HG03342 (cell line): ENCODE data around the gene EFCAB6.

Source experiments
- ATAC-seq: cut with Tn5 transposase; IDR thresholded peaks from one replicate; pipeline ENCODE4 v1.9.1; 2021; ENCODE audit warnings: mild to moderate bottlenecking, moderate library complexity; ENCODE audit not compliant: unreplicated experiment

The EFCAB6 gene

DNA sequence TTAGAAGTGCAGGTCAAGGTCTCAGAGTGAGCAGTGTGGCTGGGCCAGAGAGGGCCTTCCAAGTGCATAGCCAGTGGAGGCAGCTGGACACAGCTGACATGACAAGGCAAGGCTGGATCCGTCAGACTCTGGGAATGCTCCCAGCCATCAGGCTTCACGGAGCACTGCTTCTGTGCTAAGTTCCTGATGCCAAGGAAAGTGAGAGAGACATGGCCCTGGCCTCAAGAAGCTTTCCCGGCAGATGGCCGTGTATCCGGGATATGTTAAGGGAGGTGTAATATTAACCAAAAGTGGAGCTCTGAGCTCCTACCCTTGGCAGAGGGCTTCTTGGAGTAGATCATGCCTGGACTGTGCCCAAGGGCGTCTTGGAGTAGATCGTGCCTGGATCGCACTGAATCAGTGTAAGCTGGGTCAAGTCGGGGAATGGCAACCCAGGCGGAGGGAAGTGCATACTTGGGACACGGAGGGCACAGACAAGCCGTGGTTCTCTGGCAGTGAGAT is 7.4 kb upstream of the EFCAB6 start:
- no peak for ATAC-seq

DNA sequence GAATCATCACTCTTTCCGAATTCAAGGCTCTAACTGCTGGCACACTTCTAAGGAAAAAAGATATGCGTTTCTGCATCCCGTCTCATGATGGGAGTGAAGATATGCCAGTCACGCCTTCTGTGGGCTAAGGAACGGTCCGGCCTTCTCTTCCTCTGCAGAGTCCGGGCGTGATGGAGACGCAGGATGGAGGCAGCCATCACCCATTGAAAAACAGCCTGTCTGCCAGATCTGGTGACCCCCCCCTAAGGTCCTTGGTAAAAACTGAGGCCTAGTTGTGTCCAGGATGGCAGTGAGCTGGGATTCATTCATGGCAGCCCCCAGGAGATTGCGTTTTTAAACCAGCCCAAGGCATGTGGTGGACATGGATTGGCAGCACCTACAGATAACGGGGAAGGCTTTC is 6.9 kb upstream of the EFCAB6 start:
- no peak for ATAC-seq

DNA sequence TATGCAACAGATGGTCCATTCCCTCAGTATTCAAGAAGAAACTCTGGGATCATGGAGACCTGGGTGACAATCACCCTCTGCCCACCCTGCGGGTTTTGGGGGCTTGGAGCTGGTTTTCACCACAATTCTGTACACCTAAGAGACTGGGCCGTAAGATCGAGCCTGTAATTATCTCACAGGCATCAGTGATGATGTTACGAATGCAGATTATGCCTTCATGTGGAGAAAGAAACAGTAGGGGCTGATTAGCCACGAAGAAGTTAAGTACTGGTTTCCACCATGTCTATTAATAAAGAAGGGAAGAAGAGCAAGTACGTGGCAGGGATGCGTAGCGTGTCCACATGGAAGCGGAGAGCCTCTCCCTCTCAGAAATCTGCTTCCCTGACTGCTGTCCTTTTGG is 5.3 kb upstream of the EFCAB6 start:
- no peak for ATAC-seq

DNA sequence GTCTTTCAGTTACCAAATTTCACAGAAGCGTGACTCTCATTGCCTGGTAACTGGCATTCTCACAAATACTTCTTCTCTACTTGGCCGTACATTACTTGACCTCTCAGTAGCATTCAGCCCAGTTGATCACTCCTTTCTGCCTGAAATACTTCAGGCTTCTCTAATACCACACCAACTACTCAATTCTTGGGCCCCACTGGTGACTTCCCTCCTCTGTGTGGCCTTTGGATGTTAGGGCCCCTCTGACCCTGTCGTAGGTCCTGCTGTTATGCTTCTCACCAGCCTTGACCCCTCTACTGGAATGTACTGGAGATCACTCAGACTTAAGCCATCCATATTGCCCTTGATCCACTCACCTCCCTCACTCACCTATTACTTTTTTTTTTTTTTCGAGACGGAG is 2.2 kb upstream of the EFCAB6 start:
- ATAC-seq, result no peak

DNA sequence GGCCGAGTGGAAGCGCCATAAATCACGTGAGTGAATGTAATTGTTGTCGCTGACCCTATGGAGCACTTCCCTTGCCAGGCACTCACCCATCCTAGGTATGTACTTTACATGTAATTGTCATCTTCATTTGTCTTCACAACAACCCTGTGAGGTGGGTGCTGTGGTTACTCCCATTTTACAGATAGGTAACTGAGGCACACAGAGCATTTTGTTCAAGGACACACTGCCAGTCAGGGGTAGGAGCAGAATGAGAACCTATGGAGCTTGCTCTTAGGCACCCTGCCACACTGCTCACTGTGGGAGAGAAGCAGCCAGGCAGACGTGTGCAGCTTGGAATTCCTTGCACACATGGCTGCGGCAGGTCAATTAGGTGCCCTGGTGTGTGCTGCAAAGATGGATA is 785 bp upstream of the EFCAB6 start:
- no peak for ATAC-seq

DNA sequence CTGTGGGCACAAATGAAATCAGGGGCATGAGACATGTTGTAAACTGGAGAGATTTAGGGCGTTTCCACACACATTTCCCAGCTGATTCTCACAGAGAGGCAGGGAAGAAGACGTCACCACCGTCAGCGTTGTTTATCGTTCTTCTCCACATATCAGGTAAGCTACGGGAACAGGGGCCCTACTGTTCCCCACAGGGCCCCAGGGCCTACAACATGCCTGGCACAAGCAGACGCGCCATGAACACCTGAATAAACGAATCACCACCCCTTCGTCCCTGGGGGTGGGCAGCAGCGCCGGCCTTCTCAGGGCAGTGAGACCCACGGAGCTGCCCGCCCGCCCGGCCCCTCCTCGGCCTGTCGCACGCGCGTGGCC is 342 bp downstream of the EFCAB6 start:
- peak; percentile 21 for ATAC-seq

DNA sequence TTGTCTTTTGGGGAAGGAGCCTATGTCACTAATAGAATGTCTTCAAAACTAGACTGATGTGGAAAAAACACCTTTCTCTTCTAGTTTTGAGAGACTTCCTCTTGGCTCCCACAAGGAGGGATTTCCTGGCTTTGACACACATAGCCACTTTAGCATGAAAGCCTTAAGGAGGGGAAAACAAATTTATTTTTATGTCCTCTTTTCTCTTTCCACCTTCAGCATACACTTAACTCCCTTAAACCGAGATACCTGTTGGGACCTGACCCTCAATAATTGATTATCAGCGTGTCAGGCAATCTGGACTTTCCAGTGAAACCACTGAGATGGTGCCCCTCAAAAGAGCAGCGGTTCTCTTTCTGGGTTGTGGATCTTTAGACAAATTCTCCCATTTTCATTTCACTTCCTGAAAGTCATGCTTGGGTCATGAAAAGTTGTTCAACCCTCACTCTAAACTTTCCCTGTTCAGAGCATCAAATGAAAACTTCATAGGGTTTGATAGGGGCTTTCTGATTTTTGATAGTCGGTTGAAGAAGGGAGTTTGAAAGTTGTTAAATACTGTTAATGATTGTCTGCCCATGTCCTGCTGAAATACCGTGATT is 9.1 kb downstream of the EFCAB6 start:
- no peak for ATAC-seq

DNA sequence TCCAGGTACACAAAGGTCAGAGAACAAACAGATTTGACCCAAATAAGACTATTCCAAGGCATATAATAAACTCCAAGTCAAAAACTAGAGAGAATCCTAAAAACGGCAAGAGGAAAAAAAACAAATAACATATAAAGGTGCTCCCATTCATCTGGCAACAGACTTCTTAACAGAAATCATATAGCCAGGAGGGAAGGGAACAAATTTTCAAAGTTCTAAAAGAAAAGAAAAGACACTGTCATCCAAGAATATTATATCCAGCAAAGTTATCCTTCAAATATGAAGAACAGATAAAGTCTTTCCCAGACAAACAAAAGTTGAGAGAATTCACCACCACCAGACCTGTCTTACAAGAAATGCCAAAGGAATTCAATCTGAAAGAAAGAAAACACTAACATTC is 11.1 kb downstream of the EFCAB6 start:
- no peak for ATAC-seq

DNA sequence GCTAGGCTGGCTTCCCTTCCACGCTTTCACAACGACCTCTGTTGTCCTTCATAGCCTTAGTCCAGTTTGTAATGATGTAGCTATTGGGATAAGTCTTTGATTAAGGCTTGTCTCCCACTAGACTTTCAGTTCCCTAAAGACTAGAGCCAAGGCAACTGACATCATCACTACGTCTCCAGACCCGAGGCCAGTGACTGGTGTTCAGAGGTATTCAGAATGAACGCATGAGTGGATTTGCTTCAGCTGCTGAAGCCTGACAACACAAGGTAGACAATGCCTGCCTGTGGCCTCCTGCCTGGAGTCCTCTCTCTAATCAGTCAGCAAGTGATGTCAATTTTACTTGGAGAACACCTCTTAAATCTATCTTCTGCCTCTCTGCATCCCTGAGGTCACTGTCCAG is 13.6 kb downstream of the EFCAB6 start:
- peak; percentile 81 for ATAC-seq

DNA sequence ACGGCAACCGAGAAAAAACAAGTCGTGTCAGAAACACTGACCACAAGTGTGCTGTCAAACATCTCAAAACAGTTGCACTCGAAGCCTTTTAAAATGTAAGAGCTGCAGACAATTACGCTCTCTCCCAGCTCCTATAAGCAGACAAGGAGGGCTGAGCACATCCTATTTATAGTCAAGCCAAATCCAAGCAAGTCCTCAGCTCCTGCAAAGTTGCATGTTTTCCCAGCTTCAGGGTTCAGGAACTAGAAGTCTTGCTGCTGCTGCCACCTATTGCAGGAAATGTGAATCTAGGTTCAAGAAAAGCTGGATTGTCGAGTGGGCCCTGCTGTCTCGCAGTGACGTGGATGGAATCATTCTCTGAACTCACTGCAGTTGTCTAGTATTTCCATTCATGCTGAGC is 15.5 kb downstream of the EFCAB6 start:
- no peak for ATAC-seq

DNA sequence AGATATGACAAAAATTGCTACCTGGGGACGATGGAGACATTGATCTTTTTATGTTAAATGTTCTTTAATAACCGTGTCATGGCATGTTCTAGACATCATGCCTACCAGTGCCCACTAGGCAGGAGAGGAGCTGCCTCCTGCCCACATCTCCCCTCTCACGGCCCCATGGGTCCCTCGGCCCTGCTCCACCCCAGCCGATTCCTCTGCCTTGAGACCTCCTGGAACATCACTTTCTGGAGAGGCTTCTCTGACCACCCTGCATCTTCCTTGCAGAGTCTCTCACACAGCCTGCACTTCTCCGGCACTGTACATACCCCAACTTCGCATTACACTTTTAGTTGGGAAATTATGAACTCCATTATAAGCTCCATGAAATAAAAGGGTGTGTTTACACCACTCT is 16.8 kb downstream of the EFCAB6 start:
- no peak for ATAC-seq

DNA sequence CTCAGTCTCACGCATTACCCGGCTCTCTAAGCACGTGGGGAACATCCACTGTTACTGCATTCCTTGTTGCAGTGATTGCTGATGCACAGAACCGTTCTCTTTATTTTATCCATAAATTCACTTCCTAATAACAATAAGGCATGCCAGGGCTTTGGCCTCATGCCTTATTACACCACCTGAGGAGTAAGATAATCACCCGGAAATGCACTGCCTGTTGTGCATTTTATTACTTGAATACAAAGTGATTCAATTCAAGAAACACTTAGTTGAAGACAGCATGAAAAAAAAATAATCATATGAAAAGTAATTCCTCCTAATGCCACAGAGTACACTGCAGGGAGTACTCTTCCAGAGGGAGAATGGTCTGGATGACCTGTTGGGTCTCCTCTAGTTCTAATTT is 19.2 kb downstream of the EFCAB6 start:
- ATAC-seq, result no peak

DNA sequence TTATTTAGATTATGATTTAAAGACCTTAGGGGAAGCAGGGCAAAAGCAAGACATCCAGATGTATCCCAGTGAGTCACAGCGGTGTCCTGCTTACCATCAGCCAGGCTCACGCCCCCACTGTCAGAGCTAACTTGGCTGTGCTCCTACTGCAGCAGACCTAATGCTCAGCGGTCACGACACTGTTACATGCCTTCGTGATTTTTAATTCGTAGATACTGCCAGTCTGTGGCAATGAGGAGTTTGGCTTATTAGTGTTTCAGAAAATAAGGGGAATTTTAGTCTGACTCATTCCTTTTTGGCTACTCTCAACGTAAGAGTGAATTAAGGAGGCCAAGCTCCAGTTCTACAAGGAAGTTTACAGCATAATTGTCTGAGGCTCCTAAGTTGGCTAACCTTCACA is 22.7 kb downstream of the EFCAB6 start:
- ATAC-seq, result no peak

DNA sequence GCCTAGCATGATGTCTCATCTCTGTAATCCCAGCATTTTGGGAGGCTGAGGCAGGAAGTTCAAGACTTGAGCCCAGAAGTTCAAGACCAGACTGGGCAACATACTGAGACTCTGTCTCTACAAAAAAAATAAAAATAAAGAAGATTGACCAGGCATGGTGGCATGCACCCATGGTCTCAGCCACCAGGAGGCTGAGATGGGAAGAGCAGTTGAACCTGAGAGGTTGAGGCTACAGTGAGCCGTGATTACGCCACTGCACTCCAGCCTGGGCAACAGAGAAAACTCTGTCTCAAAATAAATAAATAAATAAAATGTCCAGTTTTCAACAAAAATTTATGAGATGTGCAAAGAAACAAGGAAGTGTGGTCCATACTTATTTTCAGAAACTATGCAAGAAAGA is 28.3 kb downstream of the EFCAB6 start:
- no peak for ATAC-seq

DNA sequence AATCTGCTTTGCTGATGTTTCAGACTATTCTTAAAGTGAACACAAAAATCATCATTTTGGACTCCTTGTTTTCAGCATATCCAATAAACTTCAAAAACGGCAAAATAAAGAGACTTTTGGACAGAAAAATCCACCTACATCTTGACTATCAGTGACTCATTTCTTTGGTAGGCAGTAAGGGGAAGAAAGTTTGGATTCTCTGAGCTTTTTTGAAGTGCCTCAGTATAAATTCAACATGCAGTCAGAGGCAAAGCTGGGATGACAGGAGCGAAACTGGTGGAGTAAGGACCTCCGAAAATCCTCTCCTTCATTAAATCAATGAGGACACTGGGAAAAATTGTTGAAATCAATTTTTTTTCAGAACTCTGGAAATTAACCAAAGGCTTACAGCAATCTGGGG is 29.7 kb downstream of the EFCAB6 start:
- no peak for ATAC-seq

DNA sequence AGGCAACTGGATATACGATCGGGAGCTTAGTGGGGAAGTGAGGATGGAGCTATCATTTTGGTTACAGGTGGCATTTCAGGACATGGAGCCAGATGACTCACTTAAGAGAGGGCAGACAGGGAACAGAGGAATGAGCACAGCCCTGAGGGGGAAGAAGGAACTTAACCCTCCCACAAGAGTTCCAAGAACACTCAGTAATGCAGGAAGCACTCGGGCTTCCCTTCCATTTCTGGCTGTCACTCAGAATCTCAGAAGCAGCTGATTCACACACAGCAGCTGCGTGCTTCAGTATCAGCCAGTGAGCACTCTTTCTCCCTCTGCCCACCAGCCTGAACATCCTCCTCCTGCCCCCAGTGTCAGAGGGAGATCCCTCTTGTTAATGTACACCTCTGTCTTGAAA is 34.8 kb downstream of the EFCAB6 start:
- ATAC-seq, result no peak

DNA sequence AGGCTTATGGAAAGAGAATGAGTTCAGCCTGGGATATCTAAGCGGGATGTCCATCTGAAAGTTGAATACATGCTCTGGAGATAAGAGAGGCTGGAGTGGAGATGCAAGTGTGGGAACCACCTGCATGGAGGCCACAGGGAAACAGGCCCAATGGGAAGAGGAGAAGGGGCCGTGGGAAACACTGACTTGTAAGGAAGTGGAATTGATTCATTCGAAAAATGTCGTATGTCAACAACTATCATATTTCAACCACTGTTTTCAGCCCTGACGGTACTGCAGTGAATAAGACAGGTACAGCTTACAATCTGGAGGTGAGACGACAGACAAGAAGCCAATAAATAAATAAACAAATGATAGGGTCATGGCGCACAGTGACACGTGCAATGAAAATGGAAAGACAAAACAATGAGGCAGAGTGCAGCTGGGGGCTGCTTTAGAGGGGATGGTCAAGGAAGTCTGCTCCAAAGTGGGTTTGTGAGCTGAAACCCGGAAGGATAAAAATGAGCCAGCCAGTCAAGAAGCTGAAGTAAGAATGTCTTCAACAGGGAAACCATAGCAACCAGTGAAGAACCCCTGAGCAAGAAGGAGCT is 35.9 kb downstream of the EFCAB6 start:
- ATAC-seq, result no peak

DNA sequence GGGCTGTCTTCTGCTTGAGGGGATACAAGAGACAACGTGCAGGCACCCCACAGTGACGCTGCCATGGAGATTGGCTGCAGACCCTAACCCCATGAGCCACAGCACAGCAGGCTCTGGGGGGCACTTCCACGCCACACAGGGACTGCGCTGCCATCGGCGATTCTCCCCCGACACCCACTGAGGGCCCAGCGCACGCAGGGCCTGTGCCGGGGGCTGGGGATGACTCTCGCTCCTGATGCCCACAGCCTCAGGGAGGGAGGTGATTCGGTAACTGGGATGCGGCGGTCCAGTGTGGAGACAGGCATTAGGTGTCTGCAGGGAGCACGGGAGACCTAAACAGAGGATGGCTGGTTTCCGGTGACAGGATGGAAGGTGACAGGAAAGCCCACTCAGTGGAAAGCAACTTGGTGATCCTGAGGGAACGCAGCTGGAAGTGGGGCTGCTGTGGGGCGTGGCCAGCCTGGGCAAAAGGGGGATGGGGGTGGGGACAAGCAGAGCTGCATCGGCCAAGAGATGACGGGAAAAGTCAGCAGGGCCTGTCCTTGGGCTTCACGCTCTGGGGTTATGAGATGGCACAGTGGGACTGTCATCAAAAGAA is 37.7 kb downstream of the EFCAB6 start:
- no peak for ATAC-seq

DNA sequence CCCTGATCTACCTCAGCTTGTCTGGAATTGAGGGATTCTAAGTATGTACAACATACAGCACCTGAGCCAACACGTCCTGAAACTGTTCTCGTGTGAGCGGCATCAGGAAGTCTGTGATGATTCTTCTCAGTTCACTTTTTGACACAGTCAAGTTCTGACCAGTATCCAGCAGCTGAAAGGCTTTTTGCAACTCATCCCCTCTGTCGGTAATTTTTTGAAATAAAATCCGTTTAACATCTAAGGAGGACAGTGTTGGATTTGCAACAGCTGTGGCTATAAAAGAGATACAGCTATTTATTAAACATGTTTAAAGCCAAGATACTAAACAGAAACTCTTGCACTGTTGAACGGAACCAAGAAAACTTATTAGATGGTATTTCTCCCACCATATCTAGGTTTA is 39.3 kb downstream of the EFCAB6 start:
- ATAC-seq, result no peak

DNA sequence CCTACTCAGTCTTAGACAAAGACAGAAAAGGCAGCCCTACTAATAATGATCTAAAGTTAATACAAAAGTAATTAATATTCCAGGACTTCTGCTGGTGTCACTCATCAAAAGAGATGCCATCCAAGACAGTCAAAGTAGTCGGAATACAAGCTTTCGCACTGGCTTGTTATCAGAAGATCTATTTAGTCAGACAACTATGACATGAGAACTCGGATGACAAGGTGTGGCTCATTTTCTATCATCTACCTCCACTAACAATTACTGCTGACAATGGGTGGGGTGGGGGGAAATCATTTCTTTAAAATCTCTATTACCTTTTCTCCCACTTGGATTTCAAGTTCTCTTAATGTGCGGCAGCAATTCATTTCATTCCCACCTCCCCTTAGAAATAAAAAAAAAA is 56.7 kb downstream of the EFCAB6 start:
- no peak for ATAC-seq

DNA sequence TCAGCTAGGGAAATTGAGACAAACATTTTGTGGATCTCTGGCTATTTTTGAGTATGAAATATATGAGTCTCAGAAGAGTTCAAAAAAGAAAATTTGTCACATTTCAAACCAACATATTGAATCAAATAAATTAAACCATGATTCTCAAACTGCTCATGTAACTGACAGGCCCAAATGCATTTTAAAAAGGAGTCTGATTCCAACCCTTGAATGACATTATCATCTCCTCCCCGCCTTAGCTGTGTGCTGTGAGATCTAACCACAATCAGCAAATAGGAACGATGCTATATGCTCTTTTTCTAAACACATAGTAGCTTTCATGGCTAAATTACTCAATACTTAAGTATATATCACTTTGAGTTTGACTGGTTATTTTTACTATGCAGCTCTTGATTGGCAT is 57.1 kb downstream of the EFCAB6 start:
- ATAC-seq, result no peak

DNA sequence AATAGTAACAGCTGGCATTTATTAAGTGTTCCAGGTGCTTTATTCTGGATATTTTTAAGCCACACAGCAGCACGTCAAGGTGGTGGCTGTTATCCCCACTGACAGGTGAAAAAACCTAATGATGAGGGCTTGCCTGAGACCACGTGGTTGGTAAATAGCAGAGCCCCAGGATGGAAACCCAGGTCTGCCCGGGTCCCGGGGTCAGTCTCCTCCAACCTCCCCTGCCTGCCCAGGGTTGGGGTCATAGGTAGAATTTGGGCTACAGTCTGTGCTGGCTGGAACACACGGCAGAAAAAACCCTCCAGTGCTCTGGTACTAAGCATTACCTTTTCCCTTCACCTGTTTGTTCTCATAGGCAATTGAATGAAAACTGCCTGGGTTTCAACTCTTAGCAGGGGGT is 57.9 kb downstream of the EFCAB6 start:
- ATAC-seq, result no peak

DNA sequence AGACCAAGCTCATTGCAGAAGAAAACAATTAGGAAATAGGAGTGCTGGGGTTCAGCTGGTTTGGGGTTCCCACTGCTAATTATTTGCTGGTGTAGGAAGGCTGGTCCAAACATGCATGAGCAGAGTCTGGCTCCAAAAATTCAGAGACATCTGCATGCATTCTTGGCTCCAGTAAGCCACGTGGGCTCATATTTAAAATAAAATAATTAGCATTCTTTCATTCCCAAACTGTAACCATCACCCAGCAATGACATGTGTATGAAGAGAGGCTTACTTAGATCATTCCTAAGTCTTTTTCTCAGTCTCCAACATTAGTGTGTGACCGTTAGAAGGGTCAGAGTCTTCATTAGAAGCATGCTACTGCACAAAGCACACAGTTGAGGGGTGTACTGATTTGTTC is 58.4 kb downstream of the EFCAB6 start:
- no peak for ATAC-seq
